Activated T-helper 1 cell treated with anti-CD3 and anti-CD28 coated beads, Interleukin-12 subunit alpha, Interleukin-12 subunit beta, Interleukin-2, Interleukin-4 antibody, amounts not matched to agents 30 ng/mL and 10 ng/mL and 1 ng/mL, durations not matched to agents 14 hours and 24 hours and 36 hours (primary cell): ENCODE measurements around the gene LHFPL3. TPM values are rescaled to one million over a fixed set of nuclear protein-coding genes. Genes with fewer than 3 reads are reported as not detected.
A peak's percentile ranks its signal among the peaks of the same experiment; 100 is the strongest.
"Not testable (repeated sequence)": the region's sequence is repeated elsewhere in the genome, so short reads cannot be mapped to it uniquely, and the experiment has no call there.

Experiments
- DNase-seq: peaks from one replicate; pipeline ENCODE4 v3.0.0; 2021; ENCODE audit warnings: low spot score
- H3K27ac Mint-ChIP-seq: one replicate; pipeline ENCODE4 v1.8.0; 2021; ENCODE audit warnings: mild to moderate bottlenecking, mixed read lengths
- H3K27me3 Mint-ChIP-seq: one replicate; pipeline ENCODE4 v1.8.0; 2022; ENCODE audit warnings: mild to moderate bottlenecking, moderate library complexity, mixed read lengths; ENCODE audit not compliant: insufficient read depth
- H3K36me3 Mint-ChIP-seq: one replicate; pipeline ENCODE4 v1.8.0; 2021; ENCODE audit warnings: low read depth, mixed read lengths
- H3K4me1 Mint-ChIP-seq: one replicate; pipeline ENCODE4 v1.8.0; 2021; ENCODE audit warnings: low read depth, mixed read lengths
- H3K4me3 Mint-ChIP-seq: one replicate; pipeline ENCODE4 v1.8.0; 2021; ENCODE audit warnings: mild to moderate bottlenecking, moderate library complexity, mixed read lengths
- H3K9me3 Mint-ChIP-seq: one replicate; pipeline ENCODE4 v1.8.0; 2021; ENCODE audit warnings: mixed read lengths
- intact Hi-C: fragments of 100-400 bp; cut with micrococcal nuclease; formaldehyde crosslinking; loops from one replicate; pipeline ENCODE4 v1.15.1; 2024
- total RNA-seq: library from RNA; stranded (reverse); gene quantifications from 2 replicates; pipeline ENCODE4 v1.2.3, GENCODE V29; 2022

The LHFPL3 gene
- total RNA-seq, 1 donor from 2014 or later, result not detected

DNA sequence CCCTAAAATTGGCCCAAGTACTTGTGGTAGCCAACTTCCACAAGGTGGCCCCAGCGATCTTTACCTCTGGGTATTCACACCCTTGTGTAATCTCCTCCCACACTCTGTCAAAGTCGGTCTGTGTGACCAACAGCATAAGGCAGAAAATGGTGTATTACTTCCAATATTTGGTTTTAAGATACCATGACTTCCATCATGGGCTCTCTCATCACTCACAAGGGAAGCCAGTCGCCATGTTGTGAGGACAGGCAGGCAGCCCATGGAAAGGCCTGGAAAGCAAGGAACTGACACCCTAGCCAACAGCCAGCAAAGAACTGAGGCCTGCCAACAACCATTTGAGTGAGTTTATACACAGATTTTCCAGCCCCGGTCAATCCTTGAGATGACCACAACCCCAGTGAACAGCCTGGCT, 594.6 kb downstream of the LHFPL3 start:
- Mint-ChIP-seq H3K27me3 (peaks cover 11% of the 10 kb centered on the region), H3K27ac (no peak overlapping the region), H3K9me3 (no peaks in the 10 kb centered on the region), H3K4me3 (no peak overlapping the region), H3K4me1 (peaks cover 7% of the 10 kb centered on the region), H3K36me3 (no peaks in the 10 kb centered on the region)
- intact Hi-C loops, result loop anchor here (1.0 to 5.0 kb wide), 11 partner anchors 20 to 666 kb away; partner anchors contain the start of gene RINT1
- peak; percentile 64 for DNase-seq

DNA sequence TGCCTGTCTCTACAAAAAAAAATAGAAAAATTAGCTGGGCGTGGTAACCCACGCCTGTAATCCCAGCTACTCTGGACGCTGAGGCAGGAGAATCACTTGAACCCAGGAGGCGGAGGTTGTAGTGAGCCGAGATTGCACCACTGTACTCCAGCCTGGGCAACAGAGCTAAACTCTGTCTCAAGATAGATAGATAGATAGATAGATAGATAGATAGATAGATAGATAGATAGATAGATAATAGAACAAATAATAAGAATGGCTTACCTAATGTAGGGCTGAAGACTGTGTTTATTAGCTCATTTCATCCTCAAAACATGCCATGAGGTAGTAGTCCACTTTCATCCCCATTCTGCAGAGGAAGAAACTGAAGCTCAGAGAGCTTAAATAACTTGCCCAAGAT, 597.8 kb downstream of the LHFPL3 start:
- H3K27me3 Mint-ChIP-seq, H3K36me3 Mint-ChIP-seq, intact Hi-C loops, H3K9me3 Mint-ChIP-seq, H3K27ac Mint-ChIP-seq, DNase-seq, H3K4me1 Mint-ChIP-seq, H3K4me3 Mint-ChIP-seq: not testable (repeated sequence)

DNA sequence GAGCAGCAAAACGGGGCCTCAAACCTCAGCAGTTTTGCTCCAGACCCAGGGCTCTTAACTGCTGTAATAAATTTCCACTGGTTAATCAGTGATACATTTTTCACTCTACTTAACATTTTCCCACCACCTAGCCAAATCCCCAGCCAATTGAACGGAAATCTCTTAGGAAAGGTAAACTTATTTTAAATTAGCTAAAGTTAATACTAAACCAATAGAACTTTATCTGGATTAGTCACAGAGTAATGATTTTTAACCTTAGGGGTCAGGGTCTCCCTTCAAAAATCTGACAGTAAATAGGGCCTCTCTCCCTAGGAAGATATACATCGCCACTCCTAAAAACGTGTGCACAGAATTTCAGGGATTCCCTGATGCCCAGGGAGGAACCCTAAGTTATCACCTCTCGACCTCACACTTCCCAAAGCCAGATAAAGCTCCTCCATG, 598.2 kb downstream of the LHFPL3 start:
- Mint-ChIP-seq H3K36me3 (no peaks in the 10 kb centered on the region), H3K4me3 (no peak overlapping the region), H3K4me1 (peaks cover 7% of the 10 kb centered on the region), H3K27ac (no peak overlapping the region), H3K27me3 (no peaks in the 10 kb centered on the region), H3K9me3 (no peaks in the 10 kb centered on the region)
- intact Hi-C loops, result no loop called here
- no peak for DNase-seq

DNA sequence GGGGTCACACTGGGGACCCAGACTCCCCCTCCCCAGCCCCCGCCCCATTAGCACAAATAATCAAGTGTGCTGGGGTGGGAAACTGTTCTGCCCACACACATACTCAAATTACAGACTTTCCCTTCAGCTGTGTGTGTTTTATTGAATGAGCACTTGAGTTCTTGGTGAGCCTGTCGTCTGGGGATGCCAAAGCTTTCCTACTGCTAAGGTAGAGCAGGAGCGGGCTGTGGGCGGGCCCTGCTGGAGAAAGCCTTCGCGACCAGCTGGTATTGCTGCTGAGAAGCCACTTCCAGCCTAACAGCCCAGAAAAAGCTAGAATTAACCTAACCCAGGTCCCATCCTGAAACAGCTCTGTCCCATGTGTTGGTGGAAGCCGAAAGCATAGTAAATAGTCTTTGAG, 598.7 kb downstream of the LHFPL3 start:
- Mint-ChIP-seq H3K27ac (no peak overlapping the region), H3K4me1 (peaks cover 7% of the 10 kb centered on the region), H3K9me3 (no peaks in the 10 kb centered on the region), H3K4me3 (no peak overlapping the region), H3K36me3 (no peaks in the 10 kb centered on the region), H3K27me3 (no peaks in the 10 kb centered on the region)
- no peak for DNase-seq
- intact Hi-C loops, result no loop called here

DNA sequence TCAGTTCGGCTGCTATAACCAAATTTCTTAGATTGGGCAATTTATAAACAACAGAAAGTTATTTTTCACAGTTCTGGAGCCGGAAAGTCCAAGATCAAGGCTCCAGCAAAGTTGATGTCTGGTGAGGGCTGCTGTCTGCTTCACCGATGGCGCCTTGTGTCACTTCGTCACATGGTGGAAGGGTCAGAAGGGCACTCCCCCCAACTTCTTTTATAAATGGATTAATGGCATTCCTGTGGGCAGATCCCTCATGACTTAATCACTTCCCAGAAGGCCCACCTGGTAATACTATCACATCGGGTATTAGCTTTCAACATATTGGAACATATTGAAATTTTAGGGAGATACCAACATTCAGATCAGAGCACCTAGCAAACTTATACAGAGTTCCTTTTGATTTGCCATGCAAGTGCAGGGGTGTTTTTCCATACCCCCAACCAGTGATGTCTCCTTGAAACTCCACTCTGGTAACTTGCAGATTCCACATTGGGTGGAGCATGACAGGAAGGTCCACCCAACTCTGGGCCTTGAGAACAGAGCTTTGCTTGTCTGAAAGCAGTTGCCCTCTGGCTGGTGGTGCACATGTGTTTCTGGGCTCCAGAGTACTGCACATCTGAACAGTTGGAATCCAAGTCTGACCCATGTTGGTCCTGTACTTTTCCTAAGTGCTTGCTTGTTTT, 600.5 kb downstream of the LHFPL3 start:
- intact Hi-C loops, result no loop called here
- DNase-seq, result no peak
- Mint-ChIP-seq H3K9me3 (no peaks in the 10 kb centered on the region), H3K27ac (no peak overlapping the region), H3K36me3 (no peaks in the 10 kb centered on the region), H3K4me3 (no peak overlapping the region), H3K4me1 (peaks cover 11% of the 10 kb centered on the region), H3K27me3 (no peaks in the 10 kb centered on the region)

DNA sequence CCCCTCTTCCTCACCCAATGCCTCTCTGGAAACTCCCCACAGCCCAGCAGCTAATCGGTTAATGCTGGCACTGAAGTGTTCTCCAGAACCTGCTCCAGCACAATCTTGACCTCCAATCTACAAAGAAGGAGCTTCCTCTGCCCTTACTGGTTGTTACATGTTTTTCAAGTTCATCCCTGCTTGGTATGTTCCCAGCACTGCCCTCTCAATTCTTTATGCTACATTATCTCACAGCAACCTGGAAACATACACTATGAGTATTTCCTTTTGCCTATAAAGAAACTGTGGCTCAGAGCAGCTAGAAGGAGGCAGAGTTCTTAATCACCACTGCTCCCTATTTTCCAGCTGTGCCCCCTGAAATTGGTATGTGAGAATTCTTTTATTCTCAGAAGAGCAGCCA, 601.5 kb downstream of the LHFPL3 start:
- Mint-ChIP-seq H3K4me1 (peaks cover 11% of the 10 kb centered on the region), H3K27ac (no peak overlapping the region), H3K27me3 (no peaks in the 10 kb centered on the region), H3K9me3 (no peaks in the 10 kb centered on the region), H3K4me3 (no peak overlapping the region), H3K36me3 (no peaks in the 10 kb centered on the region)
- DNase-seq, result no peak
- intact Hi-C loops, result no loop called here

DNA sequence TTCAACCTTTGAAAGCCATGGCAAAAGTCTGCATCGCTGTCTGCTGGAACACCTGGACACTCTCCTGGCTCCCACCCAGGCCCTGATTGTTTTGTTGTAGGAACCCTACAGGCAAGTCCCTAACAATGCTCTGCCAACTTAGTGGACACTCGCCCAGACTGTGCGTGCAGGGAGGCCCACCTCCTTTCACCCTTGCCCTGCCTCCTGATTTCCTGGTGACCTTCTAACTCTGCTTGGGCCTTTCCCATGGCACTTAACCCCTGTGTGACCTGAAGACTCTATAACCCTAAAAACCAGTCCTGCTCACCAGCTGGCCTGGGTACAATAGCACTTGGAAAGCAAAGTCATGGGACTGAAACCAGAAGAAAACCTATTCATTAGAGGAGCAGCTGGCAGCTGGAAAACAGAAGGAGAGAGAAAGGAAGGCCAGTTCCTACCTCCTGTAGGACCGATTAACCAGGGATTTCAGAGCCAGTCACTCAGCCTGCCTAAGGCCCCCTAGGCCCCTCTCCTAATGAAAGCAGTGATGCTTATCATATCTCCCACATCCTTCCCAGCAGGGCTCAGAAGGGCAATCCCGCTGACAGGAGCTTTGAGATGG, 602.9 kb downstream of the LHFPL3 start:
- Mint-ChIP-seq H3K27me3 (no peaks in the 10 kb centered on the region), H3K4me3 (no peak overlapping the region), H3K9me3 (no peaks in the 10 kb centered on the region), H3K27ac (no peak overlapping the region), H3K4me1 (peaks cover 15% of the 10 kb centered on the region), H3K36me3 (no peaks in the 10 kb centered on the region)
- no peak for DNase-seq
- intact Hi-C loops, result no loop called here

DNA sequence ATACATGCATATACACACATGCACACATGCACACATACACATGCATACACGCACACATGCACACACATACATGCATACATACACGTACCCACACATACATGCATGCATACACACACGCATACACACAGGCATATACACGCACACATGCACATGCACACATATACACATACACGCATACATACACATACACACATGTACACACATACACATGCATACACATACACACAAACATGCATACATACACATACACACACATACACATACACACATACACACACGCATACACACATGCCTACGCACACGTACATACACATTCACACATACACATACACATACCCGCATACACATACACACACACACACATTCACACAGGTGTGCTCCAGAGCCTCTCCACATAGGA, 604.6 kb downstream of the LHFPL3 start:
- H3K27me3 Mint-ChIP-seq, result no peaks in the 10 kb centered on the region
- no peak overlapping the region for H3K27ac Mint-ChIP-seq
- no peak overlapping the region for H3K4me3 Mint-ChIP-seq
- no peak for DNase-seq
- intact Hi-C loops, result no loop called here
- H3K4me1 Mint-ChIP-seq, result peaks cover 15% of the 10 kb centered on the region
- no peaks in the 10 kb centered on the region for H3K9me3 Mint-ChIP-seq
- H3K36me3 Mint-ChIP-seq, result no peaks in the 10 kb centered on the region

DNA sequence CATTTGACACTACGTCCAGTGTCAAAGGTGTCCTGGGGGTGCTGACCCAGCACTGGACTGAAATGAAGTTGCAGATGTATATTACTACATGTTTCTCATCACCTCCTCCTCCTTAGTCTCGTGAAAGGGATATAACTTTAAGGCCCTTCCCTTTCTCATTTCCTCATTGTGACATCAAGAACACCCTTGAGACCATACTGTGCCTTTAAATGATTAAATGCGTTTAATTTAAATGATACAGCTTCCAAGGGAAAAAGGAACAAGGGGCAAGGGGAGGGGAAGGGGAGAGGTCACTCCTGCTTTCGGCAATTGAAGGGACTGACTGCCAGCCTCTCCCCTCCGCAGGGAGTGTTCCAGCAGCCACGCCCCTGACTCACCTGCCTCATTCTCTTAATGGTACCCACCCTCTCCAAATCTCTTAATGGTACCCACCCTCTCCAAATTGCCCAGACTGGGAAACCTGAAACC, 605.2 kb downstream of the LHFPL3 start:
- no peaks in the 10 kb centered on the region for H3K36me3 Mint-ChIP-seq
- peaks cover 15% of the 10 kb centered on the region for H3K4me1 Mint-ChIP-seq
- no peak overlapping the region for H3K27ac Mint-ChIP-seq
- intact Hi-C loops, result no loop called here
- no peak overlapping the region for H3K4me3 Mint-ChIP-seq
- no peaks in the 10 kb centered on the region for H3K9me3 Mint-ChIP-seq
- H3K27me3 Mint-ChIP-seq, result no peaks in the 10 kb centered on the region
- DNase-seq, result no peak

DNA sequence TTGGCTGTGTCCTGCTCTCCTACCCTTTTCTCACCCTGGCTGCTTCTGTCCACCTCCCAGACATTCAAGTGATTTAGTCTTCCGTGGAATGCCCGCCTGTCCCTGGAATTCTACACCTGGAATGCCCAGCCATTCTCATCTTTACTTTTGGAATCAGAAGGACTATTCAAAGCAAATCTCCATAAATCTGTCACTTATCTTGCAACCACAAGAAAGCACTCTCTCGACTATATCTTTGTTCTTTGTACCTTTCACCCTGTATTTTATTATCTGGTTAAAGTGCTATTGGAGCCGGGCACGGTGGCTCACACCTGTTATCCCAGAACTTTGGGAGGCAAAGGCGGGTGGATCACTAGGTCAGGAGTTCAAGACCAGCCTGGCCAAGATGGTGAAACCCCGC, 606.3 kb downstream of the LHFPL3 start:
- H3K4me3 Mint-ChIP-seq, result no peak overlapping the region
- H3K9me3 Mint-ChIP-seq, result no peaks in the 10 kb centered on the region
- intact Hi-C loops, result no loop called here
- DNase-seq, result no peak
- H3K36me3 Mint-ChIP-seq, result peaks cover 3% of the 10 kb centered on the region
- no peaks in the 10 kb centered on the region for H3K27me3 Mint-ChIP-seq
- peaks cover 24% of the 10 kb centered on the region for H3K4me1 Mint-ChIP-seq
- no peak overlapping the region for H3K27ac Mint-ChIP-seq

DNA sequence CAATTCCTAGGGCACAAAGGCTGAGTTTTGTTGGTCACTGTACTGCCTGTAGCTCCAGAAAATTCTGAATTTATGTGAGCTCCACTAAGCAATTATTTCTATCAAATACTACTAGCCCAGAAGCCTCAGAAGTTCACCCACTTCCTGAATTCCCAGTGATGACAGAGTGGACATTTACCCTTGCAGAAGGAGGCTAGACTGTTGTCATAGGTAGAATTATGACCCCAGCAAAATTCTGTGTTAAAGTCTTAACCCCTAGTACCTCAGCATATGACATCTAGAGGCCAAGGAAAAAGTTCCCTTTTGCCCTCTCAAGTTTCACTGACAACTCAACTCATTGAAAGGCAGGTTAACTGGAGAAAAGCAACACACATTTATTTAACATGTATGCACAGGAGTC, 606.9 kb downstream of the LHFPL3 start:
- H3K9me3 Mint-ChIP-seq, result no peaks in the 10 kb centered on the region
- DNase-seq, result no peak
- no peaks in the 10 kb centered on the region for H3K27me3 Mint-ChIP-seq
- H3K4me1 Mint-ChIP-seq, result peaks cover 24% of the 10 kb centered on the region
- H3K27ac Mint-ChIP-seq, result no peak overlapping the region
- intact Hi-C loops, result no loop called here
- no peak overlapping the region for H3K4me3 Mint-ChIP-seq
- H3K36me3 Mint-ChIP-seq, result peaks cover 3% of the 10 kb centered on the region

DNA sequence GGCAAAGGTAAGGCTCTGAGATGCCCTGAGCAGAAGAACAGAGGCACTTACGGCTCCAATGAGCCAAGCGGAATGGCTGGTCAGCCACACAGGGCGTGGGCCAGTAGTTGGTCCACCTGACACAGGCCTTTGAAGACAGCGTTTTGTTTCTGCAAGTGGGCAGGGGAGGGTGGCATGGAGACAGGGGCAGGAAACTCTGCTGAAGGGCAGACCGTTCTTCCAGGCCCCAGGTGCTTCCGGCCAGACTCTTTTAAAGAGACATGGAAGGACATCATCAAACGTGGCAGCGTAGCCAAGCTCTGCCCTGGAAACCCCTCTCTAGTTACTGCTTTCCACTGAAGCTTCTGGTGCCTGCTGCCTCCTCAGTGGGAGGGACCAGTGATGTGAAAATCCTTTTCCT, 608.1 kb downstream of the LHFPL3 start:
- no peaks in the 10 kb centered on the region for H3K9me3 Mint-ChIP-seq
- intact Hi-C loops, result no loop called here
- H3K27me3 Mint-ChIP-seq, result no peaks in the 10 kb centered on the region

DNA sequence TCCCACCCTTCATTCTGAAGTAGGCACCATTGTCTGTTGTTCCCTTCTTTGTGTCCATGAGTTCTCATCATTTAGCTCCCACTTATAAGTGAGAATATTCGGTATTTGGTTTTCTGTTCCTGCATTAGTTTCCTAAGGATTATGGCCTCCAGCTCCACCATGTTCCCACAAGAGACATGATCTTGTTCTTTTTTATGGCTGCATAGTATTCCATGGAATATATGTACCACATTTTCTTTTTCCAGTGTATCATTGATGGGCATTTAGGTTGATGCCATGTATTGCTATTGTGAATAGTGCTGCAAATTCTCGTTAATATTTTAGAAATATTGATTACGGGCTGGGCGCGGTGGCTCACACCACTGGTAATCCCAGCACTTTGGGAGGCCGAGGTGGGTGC, 609.1 kb downstream of the LHFPL3 start:
- Mint-ChIP-seq H3K4me1 (peaks cover 35% of the 10 kb centered on the region), H3K36me3 (peaks cover 17% of the 10 kb centered on the region)
- H3K27me3 Mint-ChIP-seq, DNase-seq, H3K9me3 Mint-ChIP-seq, H3K27ac Mint-ChIP-seq, H3K4me3 Mint-ChIP-seq, intact Hi-C loops: not testable (repeated sequence)

More for the DNA sequence above, 608.1 kb downstream of the LHFPL3 start:
- DNase-seq, result no peak
- Mint-ChIP-seq H3K4me1 (peaks cover 36% of the 10 kb centered on the region), H3K27ac (no peak overlapping the region), H3K4me3 (no peak overlapping the region), H3K36me3 (peaks cover 13% of the 10 kb centered on the region)
